SK-N-SH (cell line): Measurements from ENCODE around the gene PNKP. TPM values are rescaled to one million over a fixed set of nuclear protein-coding genes. Genes with fewer than 3 reads are reported as not detected.

Source experiments
- ELF1 ChIP-seq: IDR thresholded peaks from 2 replicates; pipeline ENCODE4 v1.4.0; 2012
- EP300 ChIP-seq, 2 experiments: IDR thresholded peaks; 2 replicates each; pipeline versions ENCODE4 v1.4.0 to v1.6.1; 2012; ENCODE audit warnings: borderline replicate concordance in 1 of 2, low read depth in 1 of 2, low read length in 1 of 2
- EZH2phosphoT487 ChIP-seq: fragments of 200-600 bp; sonication (generic); IDR thresholded peaks from 2 replicates; pipeline ENCODE4 v1.6.1; 2017; ENCODE audit warnings: low read depth, mixed run types, mild to moderate bottlenecking, antibody characterized with exemption, moderate library complexity, borderline replicate concordance
- FOSL2 ChIP-seq: IDR thresholded peaks from 2 replicates; pipeline ENCODE4 v1.4.0; 2012; ENCODE audit warnings: low read depth, mild to moderate bottlenecking, moderate library complexity, borderline replicate concordance
- JUND ChIP-seq: IDR thresholded peaks from 2 replicates; pipeline ENCODE4 v1.4.0; 2012
- MEF2A ChIP-seq: IDR thresholded peaks from 2 replicates; pipeline ENCODE4 v1.4.0; 2012; ENCODE audit warnings: low read depth, borderline replicate concordance
- MXI1 ChIP-seq: IDR thresholded peaks from 2 replicates; pipeline ENCODE4 v1.6.1; 2012; ENCODE audit warnings: mild to moderate bottlenecking, low read depth, low read length, improper control_type of control experiment
- NRF1 ChIP-seq: IDR thresholded peaks from 2 replicates; pipeline ENCODE4 v1.6.1; 2012; ENCODE audit warnings: low read depth, mild to moderate bottlenecking, low read length
- RCOR1 ChIP-seq: fragments of 150-350 bp; IDR thresholded peaks from 2 replicates; pipeline ENCODE4 v1.6.1; 2017; ENCODE audit warnings: antibody characterized with exemption, low read length
- SMC3 ChIP-seq: IDR thresholded peaks from 2 replicates; pipeline ENCODE4 v1.6.1; 2012; ENCODE audit warnings: low read depth, low read length, improper control_type of control experiment
- TEAD4 ChIP-seq: IDR thresholded peaks from 2 replicates; pipeline ENCODE4 v1.4.0; 2012; ENCODE audit warnings: mild to moderate bottlenecking, borderline replicate concordance; ENCODE audit not compliant: insufficient read depth
- YY1 ChIP-seq: IDR thresholded peaks from 2 replicates; pipeline ENCODE4 v1.4.0; 2012; ENCODE audit warnings: low read depth, mild to moderate bottlenecking
- polyA plus RNA-seq, 3 experiments: library from polyadenylated mRNA; depleted of rRNA; stranded (reverse); fragments of >200 nt; gene quantifications; 2 replicates each; pipeline ENCODE4 v1.2.3, GENCODE V29; 2012
- TF ChIP-seq, protein P1 (sequence below): fragments of 200-600 bp; sonication (generic); IDR thresholded peaks from 2 replicates; pipeline ENCODE4 v1.6.1; 2017; ENCODE audit warnings: antibody characterized with exemption, mild to moderate bottlenecking, moderate library complexity
- TF ChIP-seq, protein P2 (sequence below): IDR thresholded peaks from 2 replicates; pipeline ENCODE4 v1.4.0; 2012; ENCODE audit warnings: low read depth, borderline replicate concordance
- TF ChIP-seq, protein P3 (sequence below): IDR thresholded peaks from 2 replicates; pipeline ENCODE4 v1.4.0; 2012; ENCODE audit warnings: low read depth
- TF ChIP-seq, protein P4 (sequence below): IDR thresholded peaks from 2 replicates; pipeline ENCODE4 v1.6.1; 2012; ENCODE audit warnings: mild to moderate bottlenecking, low read depth, low read length, moderate library complexity
- TF ChIP-seq, protein P5 (sequence below): fragments of 150-350 bp; IDR thresholded peaks from 2 replicates; pipeline ENCODE4 v1.6.1; 2017; ENCODE audit warnings: antibody characterized with exemption, low read length, low read depth, borderline replicate concordance

Gene PNKP
- polyA plus RNA-seq, 1 of the 3 experiments (the other 2 are of a cell fraction): 52.0 TPM

DNA sequence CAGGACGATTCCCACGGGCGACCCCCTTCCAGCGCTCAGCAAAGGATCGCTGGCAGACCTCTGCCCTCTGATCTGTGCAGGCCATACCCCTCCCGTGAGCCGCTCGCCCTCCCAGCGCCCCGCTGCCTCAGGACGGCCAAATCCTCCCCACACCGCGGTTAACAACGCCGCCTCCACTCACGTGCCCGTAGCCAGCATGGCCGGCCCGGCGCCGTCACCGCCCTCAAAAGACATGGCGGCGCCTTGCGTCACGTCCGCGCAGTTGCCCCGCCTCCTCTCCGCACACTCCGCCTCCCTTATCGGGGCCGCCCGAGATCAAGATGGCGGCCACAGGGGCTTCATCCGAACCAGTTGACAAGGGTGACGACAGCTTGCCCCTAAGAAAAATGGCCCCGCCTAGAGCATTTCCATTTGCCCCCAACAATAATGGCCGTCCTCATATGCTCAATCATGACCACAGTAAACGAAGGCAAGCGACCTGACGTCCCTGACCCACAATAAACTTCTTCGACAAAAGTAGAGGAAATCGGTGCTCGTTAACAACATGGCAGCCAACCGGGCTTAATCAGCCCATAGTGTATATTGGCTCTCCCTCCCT lies 9.1 kb upstream of the PNKP start (continued):
- TF ChIP-seq, protein P1, sequence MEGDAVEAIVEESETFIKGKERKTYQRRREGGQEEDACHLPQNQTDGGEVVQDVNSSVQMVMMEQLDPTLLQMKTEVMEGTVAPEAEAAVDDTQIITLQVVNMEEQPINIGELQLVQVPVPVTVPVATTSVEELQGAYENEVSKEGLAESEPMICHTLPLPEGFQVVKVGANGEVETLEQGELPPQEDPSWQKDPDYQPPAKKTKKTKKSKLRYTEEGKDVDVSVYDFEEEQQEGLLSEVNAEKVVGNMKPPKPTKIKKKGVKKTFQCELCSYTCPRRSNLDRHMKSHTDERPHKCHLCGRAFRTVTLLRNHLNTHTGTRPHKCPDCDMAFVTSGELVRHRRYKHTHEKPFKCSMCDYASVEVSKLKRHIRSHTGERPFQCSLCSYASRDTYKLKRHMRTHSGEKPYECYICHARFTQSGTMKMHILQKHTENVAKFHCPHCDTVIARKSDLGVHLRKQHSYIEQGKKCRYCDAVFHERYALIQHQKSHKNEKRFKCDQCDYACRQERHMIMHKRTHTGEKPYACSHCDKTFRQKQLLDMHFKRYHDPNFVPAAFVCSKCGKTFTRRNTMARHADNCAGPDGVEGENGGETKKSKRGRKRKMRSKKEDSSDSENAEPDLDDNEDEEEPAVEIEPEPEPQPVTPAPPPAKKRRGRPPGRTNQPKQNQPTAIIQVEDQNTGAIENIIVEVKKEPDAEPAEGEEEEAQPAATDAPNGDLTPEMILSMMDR: no peak
- TF ChIP-seq MEF2A (no peak), JUND (no peak), TEAD4 (no peak), SMC3 (no peak), NRF1 (no peak), RCOR1 (no peak), ELF1 (peak; percentile 59; the same call in 1 of the 2 replicates), YY1 (peak; percentile 98), EP300 (IDR thresholded peaks at IDR 0.05; ENCODE audit: borderline replicate concordance in 1 of 2, low read depth in 1 of 2, low read length in 1 of 2) (no peak), FOSL2 (no peak), EZH2phosphoT487 (no peak), MXI1 (peak; percentile 54; the same call in 1 of the 2 replicates)
- TF ChIP-seq, protein P2, sequence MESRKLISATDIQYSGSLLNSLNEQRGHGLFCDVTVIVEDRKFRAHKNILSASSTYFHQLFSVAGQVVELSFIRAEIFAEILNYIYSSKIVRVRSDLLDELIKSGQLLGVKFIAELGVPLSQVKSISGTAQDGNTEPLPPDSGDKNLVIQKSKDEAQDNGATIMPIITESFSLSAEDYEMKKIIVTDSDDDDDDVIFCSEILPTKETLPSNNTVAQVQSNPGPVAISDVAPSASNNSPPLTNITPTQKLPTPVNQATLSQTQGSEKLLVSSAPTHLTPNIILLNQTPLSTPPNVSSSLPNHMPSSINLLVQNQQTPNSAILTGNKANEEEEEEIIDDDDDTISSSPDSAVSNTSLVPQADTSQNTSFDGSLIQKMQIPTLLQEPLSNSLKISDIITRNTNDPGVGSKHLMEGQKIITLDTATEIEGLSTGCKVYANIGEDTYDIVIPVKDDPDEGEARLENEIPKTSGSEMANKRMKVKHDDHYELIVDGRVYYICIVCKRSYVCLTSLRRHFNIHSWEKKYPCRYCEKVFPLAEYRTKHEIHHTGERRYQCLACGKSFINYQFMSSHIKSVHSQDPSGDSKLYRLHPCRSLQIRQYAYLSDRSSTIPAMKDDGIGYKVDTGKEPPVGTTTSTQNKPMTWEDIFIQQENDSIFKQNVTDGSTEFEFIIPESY: no peak
- TF ChIP-seq, protein P3, sequence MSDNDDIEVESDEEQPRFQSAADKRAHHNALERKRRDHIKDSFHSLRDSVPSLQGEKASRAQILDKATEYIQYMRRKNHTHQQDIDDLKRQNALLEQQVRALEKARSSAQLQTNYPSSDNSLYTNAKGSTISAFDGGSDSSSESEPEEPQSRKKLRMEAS: peak; percentile 77
- TF ChIP-seq, protein P4, sequence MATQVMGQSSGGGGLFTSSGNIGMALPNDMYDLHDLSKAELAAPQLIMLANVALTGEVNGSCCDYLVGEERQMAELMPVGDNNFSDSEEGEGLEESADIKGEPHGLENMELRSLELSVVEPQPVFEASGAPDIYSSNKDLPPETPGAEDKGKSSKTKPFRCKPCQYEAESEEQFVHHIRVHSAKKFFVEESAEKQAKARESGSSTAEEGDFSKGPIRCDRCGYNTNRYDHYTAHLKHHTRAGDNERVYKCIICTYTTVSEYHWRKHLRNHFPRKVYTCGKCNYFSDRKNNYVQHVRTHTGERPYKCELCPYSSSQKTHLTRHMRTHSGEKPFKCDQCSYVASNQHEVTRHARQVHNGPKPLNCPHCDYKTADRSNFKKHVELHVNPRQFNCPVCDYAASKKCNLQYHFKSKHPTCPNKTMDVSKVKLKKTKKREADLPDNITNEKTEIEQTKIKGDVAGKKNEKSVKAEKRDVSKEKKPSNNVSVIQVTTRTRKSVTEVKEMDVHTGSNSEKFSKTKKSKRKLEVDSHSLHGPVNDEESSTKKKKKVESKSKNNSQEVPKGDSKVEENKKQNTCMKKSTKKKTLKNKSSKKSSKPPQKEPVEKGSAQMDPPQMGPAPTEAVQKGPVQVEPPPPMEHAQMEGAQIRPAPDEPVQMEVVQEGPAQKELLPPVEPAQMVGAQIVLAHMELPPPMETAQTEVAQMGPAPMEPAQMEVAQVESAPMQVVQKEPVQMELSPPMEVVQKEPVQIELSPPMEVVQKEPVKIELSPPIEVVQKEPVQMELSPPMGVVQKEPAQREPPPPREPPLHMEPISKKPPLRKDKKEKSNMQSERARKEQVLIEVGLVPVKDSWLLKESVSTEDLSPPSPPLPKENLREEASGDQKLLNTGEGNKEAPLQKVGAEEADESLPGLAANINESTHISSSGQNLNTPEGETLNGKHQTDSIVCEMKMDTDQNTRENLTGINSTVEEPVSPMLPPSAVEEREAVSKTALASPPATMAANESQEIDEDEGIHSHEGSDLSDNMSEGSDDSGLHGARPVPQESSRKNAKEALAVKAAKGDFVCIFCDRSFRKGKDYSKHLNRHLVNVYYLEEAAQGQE: no peak
- TF ChIP-seq, protein P5, sequence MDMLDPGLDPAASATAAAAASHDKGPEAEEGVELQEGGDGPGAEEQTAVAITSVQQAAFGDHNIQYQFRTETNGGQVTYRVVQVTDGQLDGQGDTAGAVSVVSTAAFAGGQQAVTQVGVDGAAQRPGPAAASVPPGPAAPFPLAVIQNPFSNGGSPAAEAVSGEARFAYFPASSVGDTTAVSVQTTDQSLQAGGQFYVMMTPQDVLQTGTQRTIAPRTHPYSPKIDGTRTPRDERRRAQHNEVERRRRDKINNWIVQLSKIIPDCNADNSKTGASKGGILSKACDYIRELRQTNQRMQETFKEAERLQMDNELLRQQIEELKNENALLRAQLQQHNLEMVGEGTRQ: no peak
